Heart right ventricle (tissue), 16 donors: Measurements from ENCODE around the gene CTR9. TPM values are rescaled to one million over a fixed set of nuclear protein-coding genes. Genes with fewer than 3 reads are reported as not detected.

Experiments
- ATAC-seq, 8 donors: fragments of 200-7000 bp; cut with Tn5 transposase; one replicate each; pipeline ENCODE4 v1.9.1; 2020; ENCODE audit warnings: mild to moderate bottlenecking in 8 of 8, moderate library complexity in 8 of 8, moderate number of reproducible peaks in 1 of 8
- DNase-seq, 2 donors: peaks; one replicate each; pipeline ENCODE4 v3.0.0-alpha.2; 2020
- H3K27ac ChIP-seq, 10 donors: fragments of 200-600 bp; sonication (generic) in 2 of 10; one replicate each; pipeline versions ENCODE4 v1.5.0 to v1.8.0; 2020 to 2022; ENCODE audit warnings: mild to moderate bottlenecking in 3 of 10
- H3K27me3 ChIP-seq, 7 donors: fragments of 200-600 bp; one replicate each; pipeline ENCODE4 v1.8.0; 2021 to 2022; ENCODE audit warnings: mild to moderate bottlenecking in 2 of 7
- H3K36me3 ChIP-seq, 9 donors: fragments of 200-600 bp; sonication (generic) in 1 of 9; one replicate each; pipeline versions ENCODE4 v1.5.0 to v1.8.0; 2020 to 2022; ENCODE audit warnings: mild to moderate bottlenecking in 2 of 9
- H3K4me1 ChIP-seq, 9 donors: fragments of 200-600 bp; sonication (generic) in 1 of 9; one replicate each; pipeline versions ENCODE4 v1.5.0 to v1.8.0; 2020 to 2022; ENCODE audit warnings: mild to moderate bottlenecking in 4 of 9
- H3K4me3 ChIP-seq, 10 donors: fragments of 200-600 bp; sonication (generic) in 2 of 10; one replicate each; pipeline versions ENCODE4 v1.5.0 to v1.8.0; 2020 to 2022; ENCODE audit warnings: mild to moderate bottlenecking in 7 of 10, moderate library complexity in 2 of 10
- H3K9me3 ChIP-seq, 11 donors: fragments of 200-600 bp in 10 of 11; sonication (generic) in 2 of 11; one replicate each; pipeline versions ENCODE4 v1.5.0 to v1.8.0; 2013 to 2022; ENCODE audit warnings: mild to moderate bottlenecking in 2 of 11, control low read depth in 1 of 11, moderate library complexity in 1 of 11
- WGBS, 2 donors: extraction: QIAGEN DNeasy Blood & Tissue Kit; methylation state at CpG; one replicate each; pipeline ENCODE4 v1.1.7; 2013; ENCODE audit warnings: inconsistent platforms in 1 of 2; 5-methylcytosine and 5-hydroxymethylcytosine counted together
- intact Hi-C, 10 donors: fragments of 100-400 bp; cut with DNase I; formaldehyde crosslinking; loops; one replicate each; pipeline versions ENCODE4 v1.11.1 to v1.14.2; 2022
- polyA plus RNA-seq, 2 donors: library from polyadenylated mRNA; stranded (reverse); fragments of 200-250 nt; gene quantifications; one replicate each; pipeline ENCODE4 v1.2.3, GENCODE V29; 2013
- total RNA-seq, 10 donors: library from RNA; stranded (reverse); fragmentation: NEBNext Ultra II Directional in 3 of 10; extraction: Animal tissue kit (Norgen Biotek cat#: 25700) in 3 of 10; gene quantifications; one replicate each; pipeline versions ENCODE4 v1.2.1 to v1.2.4, GENCODE V29; 2021 to 2023
- TF ChIP-seq, protein P1 (sequence below), 9 donors: fragments of 200-600 bp; sonication (generic) in 2 of 9; IDR thresholded peaks; one replicate each; pipeline versions ENCODE4 v1.5.0 to v1.8.0; 2021 to 2022; ENCODE audit warnings: antibody characterized with exemption in 9 of 9, mild to moderate bottlenecking in 5 of 9, moderate library complexity in 1 of 9
- donor health status: Arrhythmogenic right ventricular cardiomyopathy.
- donor health status: ischemic (EF 13 %, LVEDD 7.1; RV severe dilation, severe dysfunction).
- donor health status: healthy with polysubstance abuse.
- donor health status: DM: no; HTN: yes; CAD: no.
- donor health status: DM: no; HTN: no; CAD: no.
- donor health status: ischemic (EF 25% LVEDD 6.9; RV normal size, moderate dysfunction).
- donor health status: ischemic (EF 25% LVEDD 5.7; RV mildly dilated, moderate dysfunction).
- donor health status: healthy.
- donor health status: DM: yes; HTN: yes; CAD: no.
- donor health status: Ischemic cardiomyopathy.
- donor health status: ischemic (EF 35%, LVEDD 5.7; RV mildly dilated, moderate dysfunction).
- donor health status: nonischemic (EF 11% LVEDD 7.7; RV severe dilation, severe dysfunction).
- donor health status: DM: yes; HTN: yes; CAD: no.
- donor health status: PGD.
- donor health status: ischemic (EF 29% LVEDD 5.4; RV normal size, mild dysfunction).
- donor health status: nonischemic (EF 23%, LVEDD 6.1; RV moderate dilation, normal function).

The CTR9 gene
- total and polyA plus RNA-seq, 12 donors, result 10.4 to 34.8 (median 23.1) TPM

DNA sequence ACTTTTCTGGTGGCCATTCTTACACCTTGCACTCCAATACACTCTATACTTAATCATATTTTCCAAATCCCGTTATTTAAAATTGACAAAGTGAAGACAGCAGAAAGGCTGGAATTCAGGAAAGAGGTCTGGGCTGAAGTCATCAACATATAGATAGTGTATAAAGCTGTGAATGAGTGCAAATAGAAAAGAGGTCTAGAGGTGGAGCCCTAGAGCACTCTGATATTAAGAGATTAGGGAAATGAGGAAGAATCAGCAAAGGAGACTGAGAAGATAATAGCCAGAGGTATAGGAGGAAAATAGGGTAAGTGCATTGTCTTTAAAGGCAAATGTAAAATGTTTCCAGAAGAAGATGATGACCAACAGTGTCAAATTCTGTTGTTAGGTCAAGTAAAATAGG is 7.9 kb downstream of the CTR9 start:
- Histone ChIP-seq H3K36me3 (peaks cover 0 to 100% (median 0%) of the 10 kb centered on the region in 9 donors), H3K27me3 (no peaks in the 10 kb centered on the region), H3K9me3 (no peaks in the 10 kb centered on the region), H3K4me3 (no peak overlapping the region), H3K27ac (no peak overlapping the region), H3K4me1 (peaks cover 0 to 3% (median 0%) of the 10 kb centered on the region in 9 donors)
- intact Hi-C loops, result no loop called here
- DNase-seq (no peak), ATAC-seq (no peak)
- 89 to 93% methylated on average over 1 of the region's 1 CpG for WGBS, 2 donors
- TF ChIP-seq, protein P1, sequence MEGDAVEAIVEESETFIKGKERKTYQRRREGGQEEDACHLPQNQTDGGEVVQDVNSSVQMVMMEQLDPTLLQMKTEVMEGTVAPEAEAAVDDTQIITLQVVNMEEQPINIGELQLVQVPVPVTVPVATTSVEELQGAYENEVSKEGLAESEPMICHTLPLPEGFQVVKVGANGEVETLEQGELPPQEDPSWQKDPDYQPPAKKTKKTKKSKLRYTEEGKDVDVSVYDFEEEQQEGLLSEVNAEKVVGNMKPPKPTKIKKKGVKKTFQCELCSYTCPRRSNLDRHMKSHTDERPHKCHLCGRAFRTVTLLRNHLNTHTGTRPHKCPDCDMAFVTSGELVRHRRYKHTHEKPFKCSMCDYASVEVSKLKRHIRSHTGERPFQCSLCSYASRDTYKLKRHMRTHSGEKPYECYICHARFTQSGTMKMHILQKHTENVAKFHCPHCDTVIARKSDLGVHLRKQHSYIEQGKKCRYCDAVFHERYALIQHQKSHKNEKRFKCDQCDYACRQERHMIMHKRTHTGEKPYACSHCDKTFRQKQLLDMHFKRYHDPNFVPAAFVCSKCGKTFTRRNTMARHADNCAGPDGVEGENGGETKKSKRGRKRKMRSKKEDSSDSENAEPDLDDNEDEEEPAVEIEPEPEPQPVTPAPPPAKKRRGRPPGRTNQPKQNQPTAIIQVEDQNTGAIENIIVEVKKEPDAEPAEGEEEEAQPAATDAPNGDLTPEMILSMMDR (IDR thresholded peaks at IDR 0.05), result no peak

DNA sequence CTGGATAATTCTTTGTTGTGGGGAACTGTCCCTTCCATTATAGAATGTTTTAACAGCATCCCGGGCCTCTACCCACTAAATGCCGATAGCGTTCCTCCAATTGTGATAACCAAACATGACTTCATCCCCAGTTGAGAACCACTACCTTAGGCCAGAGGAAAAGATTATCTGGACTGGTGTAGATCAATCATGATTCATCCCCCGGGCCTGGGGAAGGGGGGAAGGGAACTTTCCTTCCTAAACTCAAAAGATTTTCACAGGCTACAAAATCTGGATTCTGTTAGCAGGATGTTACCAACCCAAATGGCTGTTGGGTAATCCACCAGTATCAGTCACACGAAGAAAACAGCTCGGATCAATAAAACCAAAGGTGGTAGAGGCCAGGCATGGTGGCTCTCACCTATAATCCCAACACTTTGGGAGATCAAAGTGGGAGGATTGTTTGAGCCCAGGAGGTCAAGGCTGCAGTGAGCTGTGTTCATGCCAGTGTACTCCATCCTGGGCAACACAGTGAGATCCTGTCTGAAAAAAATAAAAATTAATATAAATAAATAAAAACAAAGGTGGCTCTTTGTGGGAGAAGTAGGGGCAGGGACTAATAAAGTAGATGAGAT is 10.1 kb downstream of the CTR9 start:
- H3K4me1 ChIP-seq, result peaks cover 0 to 7% (median 0%) of the 10 kb centered on the region in 9 donors
- no peak for ATAC-seq
- 80 to 84% methylated on average over 6 of the region's 6 CpGs for WGBS, 2 donors
- no peak overlapping the region for H3K27ac ChIP-seq
- no peak overlapping the region for H3K4me3 ChIP-seq
- intact Hi-C loops, result no loop called here
- H3K9me3 ChIP-seq, result no peaks in the 10 kb centered on the region
- H3K36me3 ChIP-seq, result peaks cover 0 to 100% (median 0%) of the 10 kb centered on the region in 9 donors
- DNase-seq, result no peak
- no peaks in the 10 kb centered on the region for H3K27me3 ChIP-seq
- TF ChIP-seq, protein P1 (IDR thresholded peaks at IDR 0.05), result no peak

DNA sequence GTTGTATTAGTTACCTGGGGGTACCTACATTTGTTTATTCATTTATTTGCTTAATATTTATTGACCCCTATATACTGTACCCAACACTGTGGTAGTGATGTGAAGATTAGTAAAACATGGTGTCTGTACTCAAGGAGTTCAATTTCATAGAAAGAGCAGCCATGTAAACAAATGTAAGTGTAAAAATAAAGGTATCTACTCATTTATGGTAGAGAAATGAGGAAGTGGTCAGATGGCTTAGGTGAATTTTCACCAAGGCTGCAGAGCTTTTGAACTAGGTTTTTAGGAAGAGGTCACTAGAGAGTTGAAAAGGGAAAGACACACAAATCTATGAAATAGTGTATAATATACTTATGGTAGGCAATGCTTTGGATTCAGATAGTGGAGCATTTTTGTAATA is 11.1 kb downstream of the CTR9 start:
- DNase-seq (no peak), ATAC-seq (no peak)
- intact Hi-C loops, result no loop called here
- H3K9me3 ChIP-seq, result no peaks in the 10 kb centered on the region
- H3K36me3 ChIP-seq, result peaks cover 0 to 99% (median 0%) of the 10 kb centered on the region in 9 donors
- TF ChIP-seq, protein P1 (IDR thresholded peaks at IDR 0.05), result no peak
- peaks cover 0 to 12% (median 0%) of the 10 kb centered on the region in 9 donors for H3K4me1 ChIP-seq
- H3K4me3 ChIP-seq, result no peak overlapping the region
- no peaks in the 10 kb centered on the region for H3K27me3 ChIP-seq
- no peak overlapping the region for H3K27ac ChIP-seq

DNA sequence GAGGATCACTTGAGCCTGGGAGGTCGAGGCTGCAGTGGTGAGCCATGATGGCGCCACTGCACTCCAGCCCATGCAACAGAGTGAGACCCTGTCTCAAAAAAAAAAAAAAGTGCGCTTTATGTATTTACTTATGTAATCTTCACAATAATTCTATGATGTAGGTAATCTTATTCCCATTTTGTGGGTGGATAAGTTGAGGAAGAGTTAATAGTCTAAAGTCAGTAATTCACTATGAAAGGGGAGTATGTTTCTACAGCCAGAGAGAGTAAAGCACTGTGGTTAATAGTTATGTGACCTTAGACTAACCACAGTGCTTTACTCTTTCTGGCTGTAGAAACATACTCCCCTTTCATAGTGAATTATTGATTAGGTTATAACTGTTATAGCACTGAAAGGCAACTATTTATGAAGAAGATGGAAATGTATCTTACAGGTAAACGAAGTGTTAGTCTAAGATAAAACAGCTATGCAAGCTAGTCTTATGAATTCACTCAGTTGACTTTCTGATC is 11.9 kb downstream of the CTR9 start:
- Histone ChIP-seq H3K27me3 (no peaks in the 10 kb centered on the region), H3K27ac (no peak overlapping the region), H3K4me1 (peaks cover 0 to 12% (median 0%) of the 10 kb centered on the region in 9 donors), H3K9me3 (no peaks in the 10 kb centered on the region), H3K36me3 (peaks cover 0 to 92% (median 0%) of the 10 kb centered on the region in 9 donors), H3K4me3 (no peak overlapping the region)
- 95 to 96% methylated on average over 4 of the region's 4 CpGs for WGBS, 2 donors
- TF ChIP-seq, protein P1 (IDR thresholded peaks at IDR 0.05), result no peak
- intact Hi-C loops, result no loop called here
- ATAC-seq, result no peak
- no peak for DNase-seq
